Esophagus muscularis mucosa (tissue), 4 donors: ENCODE data around the gene IGF2BP3.

Experiments
- CTCF ChIP-seq, 3 experiments: fragments of 200-600 bp in 2 of 3; fragments of 450-650 bp in 1 of 3; sonication (generic) in 2 of 3; IDR thresholded peaks; one replicate each; pipeline ENCODE4 v1.5.1; 2017 to 2019; ENCODE audit warnings: antibody characterized with exemption in 3 of 3, mild to moderate bottlenecking in 2 of 3, moderate library complexity in 1 of 3
- EP300 ChIP-seq: sonication (generic); formaldehyde crosslinking; IDR thresholded peaks from one replicate; pipeline ENCODE4 v1.6.1; 2017; ENCODE audit warnings: antibody characterized with exemption
- POLR2A ChIP-seq: fragments of 450-650 bp; IDR thresholded peaks from one replicate; pipeline ENCODE4 v1.6.1; 2017; ENCODE audit warnings: antibody characterized with exemption, moderate library complexity, mild to moderate bottlenecking, low read depth
- POLR2AphosphoS5 ChIP-seq, 2 donors: sonication (generic); formaldehyde crosslinking; IDR thresholded peaks; one replicate each; pipeline ENCODE4 v1.6.1; 2017; ENCODE audit warnings: antibody characterized with exemption in 2 of 2

- TF ChIP-seq CTCF (IDR thresholded peaks at IDR 0.05) (no peak), POLR2AphosphoS5 (IDR thresholded peaks at IDR 0.05) (no peak), POLR2A (no peak), EP300 (no peak)
Observed at GRCh38 chr7:23404546-23405239, 65.6 kb downstream of the IGF2BP3 start.
